ENCODE results near the gene UFC1. TPM values are rescaled to one million over a fixed set of nuclear protein-coding genes. Genes with fewer than 3 reads are reported as not detected.
"Not testable (repeated sequence)": the region's sequence is repeated elsewhere in the genome, so short reads cannot be mapped to it uniquely, and the experiment has no call there.

Gene UFC1
- total and polyA plus RNA-seq, 9 donors = 63.2 to 209 (median 107) TPM

GRCh38 chr1:161113915-161114314 lies 39.9 kb upstream of the UFC1 start:
- DNase-seq = no peak
- Histone ChIP-seq H3K27ac (no peak overlapping the region), H3K4me1 (ENCODE audit: insufficient read depth) (peaks cover 13% of the 10 kb centered on the region), H3K36me3 (no peaks in the 10 kb centered on the region), H3K9me3 (no peaks in the 10 kb centered on the region), H3K4me3 (no peak overlapping the region), H3K27me3 (no peaks in the 10 kb centered on the region)
- WGBS, 3 donors = 83 to 89% (median 84%) methylated on average over 1 of the region's 1 CpG
- TF ChIP-seq, protein P1, sequence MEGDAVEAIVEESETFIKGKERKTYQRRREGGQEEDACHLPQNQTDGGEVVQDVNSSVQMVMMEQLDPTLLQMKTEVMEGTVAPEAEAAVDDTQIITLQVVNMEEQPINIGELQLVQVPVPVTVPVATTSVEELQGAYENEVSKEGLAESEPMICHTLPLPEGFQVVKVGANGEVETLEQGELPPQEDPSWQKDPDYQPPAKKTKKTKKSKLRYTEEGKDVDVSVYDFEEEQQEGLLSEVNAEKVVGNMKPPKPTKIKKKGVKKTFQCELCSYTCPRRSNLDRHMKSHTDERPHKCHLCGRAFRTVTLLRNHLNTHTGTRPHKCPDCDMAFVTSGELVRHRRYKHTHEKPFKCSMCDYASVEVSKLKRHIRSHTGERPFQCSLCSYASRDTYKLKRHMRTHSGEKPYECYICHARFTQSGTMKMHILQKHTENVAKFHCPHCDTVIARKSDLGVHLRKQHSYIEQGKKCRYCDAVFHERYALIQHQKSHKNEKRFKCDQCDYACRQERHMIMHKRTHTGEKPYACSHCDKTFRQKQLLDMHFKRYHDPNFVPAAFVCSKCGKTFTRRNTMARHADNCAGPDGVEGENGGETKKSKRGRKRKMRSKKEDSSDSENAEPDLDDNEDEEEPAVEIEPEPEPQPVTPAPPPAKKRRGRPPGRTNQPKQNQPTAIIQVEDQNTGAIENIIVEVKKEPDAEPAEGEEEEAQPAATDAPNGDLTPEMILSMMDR (IDR thresholded peaks at IDR 0.05) = no peak
- no peak for TF ChIP-seq EP300 (IDR thresholded peaks at IDR 0.05)
- TF ChIP-seq POLR2A (IDR thresholded peaks at IDR 0.05) = no peak
- intact Hi-C loops (cut with DNase I) = no loop called here

GRCh38 chr1:161114556-161114955 lies 39.2 kb upstream of the UFC1 start:
- no peaks in the 10 kb centered on the region for H3K9me3 ChIP-seq
- H3K27me3 ChIP-seq = no peaks in the 10 kb centered on the region
- 74 to 86% (median 86%) methylated on average over 2 of the region's 2 CpGs for WGBS, 3 donors
- no peak overlapping the region for H3K4me3 ChIP-seq
- DNase-seq = no peak
- no peak overlapping the region for H3K27ac ChIP-seq
- intact Hi-C loops (cut with DNase I) = no loop called here
- no peaks in the 10 kb centered on the region for H3K36me3 ChIP-seq
- H3K4me1 ChIP-seq (ENCODE audit: insufficient read depth) = peaks cover 19% of the 10 kb centered on the region
- no peak for TF ChIP-seq POLR2A (IDR thresholded peaks at IDR 0.05)
- TF ChIP-seq, protein P1 (IDR thresholded peaks at IDR 0.05) = no peak
- no peak for TF ChIP-seq EP300 (IDR thresholded peaks at IDR 0.05)

GRCh38 chr1:161115132-161115711 lies 38.6 kb upstream of the UFC1 start:
- WGBS, 3 donors = 93 to 95% (median 93%) methylated on average over 12 of the region's 12 CpGs
- H3K9me3 ChIP-seq = no peaks in the 10 kb centered on the region
- intact Hi-C loops (cut with DNase I) = no loop called here
- H3K36me3 ChIP-seq = no peaks in the 10 kb centered on the region
- DNase-seq = no peak
- no peaks in the 10 kb centered on the region for H3K27me3 ChIP-seq
- peaks cover 23% of the 10 kb centered on the region for H3K4me1 ChIP-seq (ENCODE audit: insufficient read depth)
- TF ChIP-seq POLR2A (IDR thresholded peaks at IDR 0.05) (no peak), EP300 (IDR thresholded peaks at IDR 0.05) (no peak)
- TF ChIP-seq, protein P1 (IDR thresholded peaks at IDR 0.05) = no peak
- no peak overlapping the region for H3K4me3 ChIP-seq
- no peak overlapping the region for H3K27ac ChIP-seq

GRCh38 chr1:161115961-161116360 lies 37.8 kb upstream of the UFC1 start:
- H3K9me3 ChIP-seq; intact Hi-C loops (cut with DNase I); H3K27ac ChIP-seq; H3K27me3 ChIP-seq; H3K36me3 ChIP-seq; H3K4me3 ChIP-seq; DNase-seq: not testable (repeated sequence)
- WGBS, 3 donors = 83 to 85% (median 83%) methylated on average over 6 of the region's 6 CpGs
- peaks cover 23% of the 10 kb centered on the region for H3K4me1 ChIP-seq (ENCODE audit: insufficient read depth)

DNA sequence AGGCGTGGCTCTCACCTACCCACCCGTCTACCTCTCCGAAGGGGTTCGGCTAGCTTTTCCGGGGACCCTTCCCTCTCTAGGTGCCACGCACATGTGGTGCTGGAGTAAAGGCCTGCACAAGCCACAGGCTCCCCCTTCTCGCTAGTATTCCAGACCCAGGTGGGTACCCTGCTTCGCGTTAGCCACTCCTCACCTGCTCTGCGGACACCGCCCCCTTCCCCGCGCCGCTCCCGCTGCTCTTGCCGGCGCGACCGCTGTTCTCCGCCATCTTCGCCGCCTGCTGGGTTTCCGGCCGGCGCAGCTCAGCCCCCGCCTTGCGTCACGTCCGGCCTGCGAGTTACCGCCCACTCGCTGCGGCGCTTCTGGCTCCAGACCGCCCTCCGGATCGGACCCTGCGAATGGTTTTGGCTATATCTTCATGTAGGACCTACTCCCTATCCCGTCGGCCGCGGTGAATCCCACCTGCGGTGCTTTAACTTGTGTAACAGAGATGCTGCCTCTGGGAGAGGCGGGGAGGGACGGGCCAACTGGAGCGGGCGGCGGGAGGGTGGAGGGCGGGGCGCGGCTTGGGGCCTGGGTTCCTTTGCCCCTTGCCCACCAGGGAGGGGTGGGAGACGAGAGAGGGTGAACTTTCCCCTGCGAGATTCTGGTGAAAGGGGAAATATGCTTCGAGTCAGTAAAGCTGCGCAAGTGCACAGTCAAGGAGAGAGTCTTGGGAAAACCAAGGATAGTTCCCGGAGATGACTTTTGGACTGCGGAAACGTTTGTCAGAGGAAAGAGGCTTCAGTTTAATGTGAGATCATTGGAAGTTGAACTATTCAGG lies 35.8 kb upstream of the UFC1 start, which contains the start of the genes NIT1 and PFDN2:
Gene NIT1 (plus strand): TSS at position 347 of the 823 bp plus-strand sequence. CDS start 72 bp downstream, at position 419.
Gene PFDN2 (minus strand): TSS at position 279 of the 823 bp plus-strand sequence. CDS start 11 bp downstream, at position 268.
- TF ChIP-seq, protein P1 (IDR thresholded peaks at IDR 0.05) = peak in 1 of 3 donors; percentile 17
- TF ChIP-seq EP300 (IDR thresholded peaks at IDR 0.05) (peak; percentile 17), POLR2A (IDR thresholded peaks at IDR 0.05) (peak; percentile 94)
- peak within 1 kb of the TSS; percentile 77 to 82 for H3K27ac ChIP-seq
- intact Hi-C loops (cut with DNase I) = no loop called here
- peaks cover 23% of the 10 kb centered on the region for H3K4me1 ChIP-seq (ENCODE audit: insufficient read depth)
- DNase-seq = peak; percentile 84 to 92 (median 88)
- WGBS, 3 donors = 1% methylated on average over 58 of the region's 58 CpGs
- no peaks in the 10 kb centered on the region for H3K36me3 ChIP-seq
- H3K4me3 ChIP-seq = peak within 1 kb of the TSS; percentile 87
- no peaks in the 10 kb centered on the region for H3K9me3 ChIP-seq
- no peaks in the 10 kb centered on the region for H3K27me3 ChIP-seq
